ENCODE data around the gene GPANK1.

Gene GPANK1

DNA sequence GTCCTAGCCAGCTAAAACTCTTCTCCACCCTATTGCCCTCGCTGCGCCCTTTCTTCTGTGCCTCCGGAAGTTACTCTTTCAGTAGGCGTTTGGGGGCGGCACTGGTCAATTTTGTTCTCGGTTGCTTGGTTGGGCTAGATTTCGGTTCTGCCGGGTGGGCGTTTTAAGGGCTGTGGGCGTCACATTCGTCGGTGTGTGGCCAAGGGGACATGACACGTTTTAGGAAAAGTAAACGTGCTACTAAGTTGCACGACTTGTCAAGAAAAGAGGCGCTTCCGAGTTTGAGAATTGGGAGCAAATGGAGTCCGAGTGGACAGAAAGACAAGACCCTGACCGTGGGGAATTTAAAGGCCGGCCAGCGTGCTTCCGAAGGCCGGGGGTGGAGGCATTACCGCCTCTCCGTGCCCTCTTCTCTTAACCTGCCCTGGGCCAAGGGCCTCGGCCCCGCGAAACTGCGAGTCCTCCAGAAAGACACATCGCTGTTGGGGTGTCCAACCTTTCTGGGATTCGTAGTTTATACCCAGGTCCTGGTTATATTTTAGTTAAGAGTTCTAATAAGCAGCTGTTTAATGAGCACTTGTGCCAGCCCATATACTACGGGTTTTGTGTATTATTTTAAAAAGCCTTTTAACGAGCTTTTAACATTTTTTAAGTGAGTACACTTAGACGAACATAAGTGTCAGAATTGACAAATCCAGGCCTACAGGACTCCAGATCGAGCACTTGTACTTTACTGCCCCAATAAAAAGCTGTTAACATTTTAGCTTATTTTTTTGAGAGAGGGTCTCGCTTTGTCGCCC, 11.7 kb downstream of the GPANK1 start:
- H3K4me3 ChIP-seq (ENCODE audit: control insufficient read depth, low read depth, low read length), result peak overlapping the region; percentile 84
- no peak for DNase-seq (ENCODE audit: low read depth)
- TF ChIP-seq CTCF (conservative IDR thresholded peaks at IDR 0.05; ENCODE audit: control insufficient read depth, insufficient read depth, low read depth, low read length), result no peak

DNA sequence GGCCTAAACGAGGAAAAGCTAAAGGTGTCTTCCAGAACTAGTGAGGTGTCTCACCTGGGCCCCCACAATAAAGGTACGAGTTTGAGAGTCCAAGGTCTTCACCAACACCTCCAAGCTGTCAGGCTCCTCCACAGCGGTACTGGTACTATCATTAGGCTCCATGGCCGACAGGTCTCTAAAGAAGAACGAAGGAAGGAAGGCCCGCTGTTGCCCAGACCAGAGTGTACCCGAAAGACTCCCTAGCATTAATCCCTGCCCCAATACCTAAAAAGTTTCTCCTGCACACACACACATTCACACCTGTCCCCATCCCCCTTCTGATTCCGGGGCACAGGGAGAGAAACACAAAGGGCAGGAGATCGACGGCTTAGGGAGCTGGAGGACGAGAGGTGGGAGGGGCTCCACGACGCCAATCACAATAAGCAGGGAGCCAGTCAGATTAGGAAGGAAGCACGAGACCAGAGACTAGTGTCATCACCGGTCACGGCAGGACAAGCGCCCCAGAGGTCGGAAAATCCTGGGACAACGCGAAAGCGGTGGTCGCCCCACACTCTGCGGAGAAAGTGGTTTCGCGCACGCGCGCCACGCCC, 13.1 kb downstream of the GPANK1 start:
- peak overlapping the region; percentile 84 for H3K4me3 ChIP-seq (ENCODE audit: control insufficient read depth, low read depth, low read length)
- peak; percentile 82 for DNase-seq (ENCODE audit: low read depth)
- TF ChIP-seq CTCF (conservative IDR thresholded peaks at IDR 0.05; ENCODE audit: control insufficient read depth, insufficient read depth, low read depth, low read length), result no peak

GRCh38 chr6:31645325-31645724, 19.5 kb downstream of the GPANK1 start:
- no peak for TF ChIP-seq CTCF (conservative IDR thresholded peaks at IDR 0.05; ENCODE audit: control insufficient read depth, insufficient read depth, low read depth, low read length)
- DNase-seq (ENCODE audit: low read depth), result no peak
- H3K4me3 ChIP-seq (ENCODE audit: control insufficient read depth, low read depth, low read length), result no peak overlapping the region

- DNase-seq (ENCODE audit: low read depth), result no peak
- no peak for TF ChIP-seq CTCF (conservative IDR thresholded peaks at IDR 0.05; ENCODE audit: control insufficient read depth, insufficient read depth, low read depth, low read length)
- H3K4me3 ChIP-seq (ENCODE audit: control insufficient read depth, low read depth, low read length), result no peak overlapping the region
Measured at GRCh38 chr6:31643818-31644454, 20.9 kb downstream of the GPANK1 start.

- TF ChIP-seq CTCF (conservative IDR thresholded peaks at IDR 0.05; ENCODE audit: control insufficient read depth, insufficient read depth, low read depth, low read length), result no peak
- DNase-seq (ENCODE audit: low read depth), result no peak
Measured at GRCh38 chr6:31642798-31643570, 21.8 kb downstream of the GPANK1 start.

GRCh38 chr6:31641370-31641769, 23.4 kb downstream of the GPANK1 start:
- no peak for DNase-seq (ENCODE audit: low read depth)
- TF ChIP-seq CTCF (conservative IDR thresholded peaks at IDR 0.05; ENCODE audit: control insufficient read depth, insufficient read depth, low read depth, low read length), result no peak
- no peak overlapping the region for H3K4me3 ChIP-seq (ENCODE audit: control insufficient read depth, low read depth, low read length)

More at GRCh38 chr6:31642798-31643570, 21.8 kb downstream of the GPANK1 start:
- no peak overlapping the region for H3K4me3 ChIP-seq (ENCODE audit: control insufficient read depth, low read depth, low read length)
